PC-3 (cell line): ENCODE measurements around the gene PAX1. TPM values are rescaled to one million over a fixed set of nuclear protein-coding genes. Genes with fewer than 3 reads are reported as not detected.

Source experiments
- ATAC-seq: fragments of 200-7000 bp; cut with Tn5 transposase; 2 replicates; pipeline ENCODE4 v1.9.1; 2020; ENCODE audit warnings: mild to moderate bottlenecking, moderate library complexity
- BruUV-seq: library from RNA; stranded (reverse); fragments of 400-500 nt; replicated peaks from 2 replicates; lab custom pipeline; 2021; lab: Mats Ljungman, UMichigan
- CTCF ChIA-PET: fragments of 300-600 bp; sonication (Branson Sonifier 250); formaldehyde crosslinking; loops from one replicate; lab custom pipeline; 2022; ENCODE audit warnings: antibody characterized with exemption; lab: Charles Lee
- POLR2A ChIA-PET: fragments of 300-600 bp; sonication (Branson Sonifier 250); formaldehyde crosslinking; loops from one replicate; lab custom pipeline; 2022; ENCODE audit warnings: antibody characterized with exemption; ENCODE audit not compliant: unreplicated experiment; lab: Charles Lee
- DNase-seq: peaks from one replicate; pipeline ENCODE4 v3.0.0-alpha.2; 2015
- H2AFZ ChIP-seq: fragments of 300-600 bp; sonication (generic); 2 replicates; pipeline ENCODE4 v1.6.0; 2016; ENCODE audit warnings: antibody characterized with exemption, low read length
- H3F3A ChIP-seq: fragments of 300-600 bp; sonication (generic); one replicate; pipeline ENCODE4 v1.6.0; 2017; ENCODE audit warnings: antibody characterized with exemption, low read length, control low read depth, mild to moderate bottlenecking; ENCODE audit not compliant: unreplicated experiment
- H3K27ac ChIP-seq: fragments of 300-600 bp; sonication (generic); 2 replicates; pipeline ENCODE4 v1.5.1; 2016; ENCODE audit warnings: mild to moderate bottlenecking, low read length
- H3K27me3 ChIP-seq: fragments of 300-600 bp; sonication (generic); 2 replicates; pipeline ENCODE4 v1.6.1; 2016; ENCODE audit warnings: low read length, mixed read lengths
- H3K36me3 ChIP-seq: fragments of 300-600 bp; sonication (generic); 2 replicates; pipeline ENCODE4 v1.6.1; 2016; ENCODE audit warnings: low read depth, mixed run types, low read length, mixed read lengths
- H3K4me1 ChIP-seq: fragments of 300-600 bp; sonication (generic); 2 replicates; pipeline ENCODE4 v1.5.1; 2016; ENCODE audit warnings: low read length; ENCODE audit not compliant: insufficient read depth
- H3K4me2 ChIP-seq: fragments of 300-600 bp; sonication (generic); 2 replicates; pipeline ENCODE4 v1.6.0; 2016; ENCODE audit warnings: low read length
- H3K4me3 ChIP-seq: fragments of 300-600 bp; sonication (generic); 2 replicates; pipeline ENCODE4 v1.5.1; 2016; ENCODE audit warnings: mild to moderate bottlenecking, low read length, mixed read lengths
- H3K79me2 ChIP-seq: fragments of 300-600 bp; sonication (generic); 2 replicates; pipeline ENCODE4 v1.6.1; 2017; ENCODE audit warnings: low read length, mixed read lengths
- H3K9ac ChIP-seq: fragments of 300-600 bp; sonication (generic); 2 replicates; pipeline ENCODE4 v1.6.0; 2016; ENCODE audit warnings: mild to moderate bottlenecking, low read length
- H3K9me2 ChIP-seq: fragments of 300-600 bp; sonication (generic); replicated peaks from 2 replicates; pipeline ENCODE4 v1.6.1; 2016; ENCODE audit warnings: mixed run types, low read length, mixed read lengths
- H3K9me3 ChIP-seq: fragments of 300-600 bp; sonication (generic); 2 replicates; pipeline ENCODE4 v1.6.1; 2016; ENCODE audit warnings: low read length, mixed read lengths
- H4K20me1 ChIP-seq: fragments of 300-600 bp; sonication (generic); 2 replicates; pipeline ENCODE4 v1.6.1; 2016; ENCODE audit warnings: low read length, mixed read lengths
- EZH2 ChIP-seq: fragments of 300-600 bp; sonication (generic); IDR thresholded peaks from one replicate; pipeline ENCODE4 v1.6.1; 2017; ENCODE audit warnings: antibody characterized with exemption, mild to moderate bottlenecking, low read length; ENCODE audit not compliant: unreplicated experiment
- EZH2phosphoT487 ChIP-seq: fragments of 300-600 bp; sonication (generic); IDR thresholded peaks from 2 replicates; pipeline ENCODE4 v1.6.1; 2018; ENCODE audit warnings: mild to moderate bottlenecking, antibody characterized with exemption, low read length, borderline replicate concordance
- intact Hi-C: fragments of 100-400 bp; cut with micrococcal nuclease; formaldehyde crosslinking; loops from 2 replicates; pipeline ENCODE4 v1.9.0; 2023
- total RNA-seq: library from RNA; depleted of rRNA; stranded (reverse); fragments of >200 nt; gene quantifications from 2 replicates; pipeline ENCODE4 v1.2.3, GENCODE V29; 2014
- TF ChIP-seq, protein P1 (sequence below): fragments of 300-600 bp; sonication (generic); conservative IDR thresholded peaks from 2 replicates; pipeline ENCODE4 v1.5.1; 2017; ENCODE audit warnings: antibody characterized with exemption, low read depth, mild to moderate bottlenecking, low read length

The PAX1 gene
- total RNA-seq, 1 experiment from 2014 or later = not detected

DNA sequence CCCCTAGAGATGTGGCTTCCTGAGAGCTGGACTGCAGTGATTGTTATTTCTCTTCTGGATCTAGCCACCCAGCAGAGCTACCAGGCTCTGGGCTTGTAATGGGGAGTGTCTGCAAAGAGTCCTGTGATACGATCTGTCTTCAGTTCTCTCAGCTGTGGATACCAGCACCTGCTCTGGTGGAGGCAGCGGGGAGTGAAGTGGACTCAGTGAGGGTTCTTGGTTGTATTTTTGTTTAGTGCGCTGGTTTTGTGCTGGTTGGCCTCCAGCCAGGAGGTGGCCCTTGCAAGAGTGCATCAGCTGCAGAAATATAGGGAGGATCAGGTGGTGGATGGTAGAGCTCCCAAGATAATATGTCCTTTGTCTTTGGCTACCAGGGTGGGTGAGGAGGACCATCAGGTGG lies 33.7 kb downstream of the PAX1 start:
- Histone ChIP-seq H3K4me2 (no peak overlapping the region), H4K20me1 (no peaks in the 10 kb centered on the region), H2AFZ (no peak overlapping the region), H3K79me2 (no peaks in the 10 kb centered on the region), H3F3A (no peaks in the 10 kb centered on the region), H3K4me3 (no peak overlapping the region), H3K27ac (no peak overlapping the region), H3K27me3 (no peaks in the 10 kb centered on the region), H3K4me1 (no peaks in the 10 kb centered on the region), H3K36me3 (no peaks in the 10 kb centered on the region), H3K9ac (no peak overlapping the region), H3K9me2 (no peaks in the 10 kb centered on the region), H3K9me3 (no peaks in the 10 kb centered on the region)
- ChIA-PET CTCF (no interaction called here), POLR2A (no interaction called here)
- no peak for ATAC-seq
- intact Hi-C loops = no loop called here
- TF ChIP-seq EZH2 = no peak
- no peak for TF ChIP-seq EZH2phosphoT487
- TF ChIP-seq, protein P1, sequence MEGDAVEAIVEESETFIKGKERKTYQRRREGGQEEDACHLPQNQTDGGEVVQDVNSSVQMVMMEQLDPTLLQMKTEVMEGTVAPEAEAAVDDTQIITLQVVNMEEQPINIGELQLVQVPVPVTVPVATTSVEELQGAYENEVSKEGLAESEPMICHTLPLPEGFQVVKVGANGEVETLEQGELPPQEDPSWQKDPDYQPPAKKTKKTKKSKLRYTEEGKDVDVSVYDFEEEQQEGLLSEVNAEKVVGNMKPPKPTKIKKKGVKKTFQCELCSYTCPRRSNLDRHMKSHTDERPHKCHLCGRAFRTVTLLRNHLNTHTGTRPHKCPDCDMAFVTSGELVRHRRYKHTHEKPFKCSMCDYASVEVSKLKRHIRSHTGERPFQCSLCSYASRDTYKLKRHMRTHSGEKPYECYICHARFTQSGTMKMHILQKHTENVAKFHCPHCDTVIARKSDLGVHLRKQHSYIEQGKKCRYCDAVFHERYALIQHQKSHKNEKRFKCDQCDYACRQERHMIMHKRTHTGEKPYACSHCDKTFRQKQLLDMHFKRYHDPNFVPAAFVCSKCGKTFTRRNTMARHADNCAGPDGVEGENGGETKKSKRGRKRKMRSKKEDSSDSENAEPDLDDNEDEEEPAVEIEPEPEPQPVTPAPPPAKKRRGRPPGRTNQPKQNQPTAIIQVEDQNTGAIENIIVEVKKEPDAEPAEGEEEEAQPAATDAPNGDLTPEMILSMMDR = no peak
- no peak for DNase-seq
- BruUV-seq = no TSS peak

DNA sequence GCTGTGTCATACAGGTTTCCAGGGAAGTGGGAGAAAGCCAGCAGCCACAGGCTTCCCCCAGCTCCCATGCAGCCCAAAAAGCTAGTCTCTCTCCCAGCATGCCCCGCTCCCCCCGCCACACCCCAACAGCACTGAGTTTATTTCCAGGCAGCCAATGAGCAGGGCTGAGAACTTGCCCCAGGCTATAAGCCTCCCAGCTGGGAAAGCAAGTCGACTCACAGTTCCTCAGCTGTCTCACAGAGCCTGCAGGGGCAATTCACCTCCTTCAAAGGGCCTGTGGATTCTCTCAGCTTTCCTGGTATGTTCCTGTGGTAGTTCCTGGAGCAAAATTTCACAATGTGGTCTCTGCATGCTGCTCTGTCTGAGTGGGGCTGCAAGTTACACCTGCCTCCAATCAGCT lies 34.2 kb downstream of the PAX1 start:
- Histone ChIP-seq H3K9me3 (no peaks in the 10 kb centered on the region), H3K27me3 (no peaks in the 10 kb centered on the region), H2AFZ (no peak overlapping the region), H3K36me3 (no peaks in the 10 kb centered on the region), H3K79me2 (no peaks in the 10 kb centered on the region), H3K9ac (no peak overlapping the region), H4K20me1 (no peaks in the 10 kb centered on the region), H3K4me1 (no peaks in the 10 kb centered on the region), H3K27ac (no peak overlapping the region), H3K4me3 (no peak overlapping the region), H3K4me2 (no peak overlapping the region), H3F3A (no peaks in the 10 kb centered on the region), H3K9me2 (no peaks in the 10 kb centered on the region)
- no peak for DNase-seq
- CTCF ChIA-PET = no interaction called here
- no peak for ATAC-seq
- TF ChIP-seq, protein P1 = no peak
- TF ChIP-seq EZH2phosphoT487 (no peak), EZH2 (no peak)
- intact Hi-C loops = no loop called here
- POLR2A ChIA-PET = no interaction called here
- BruUV-seq = no TSS peak

DNA sequence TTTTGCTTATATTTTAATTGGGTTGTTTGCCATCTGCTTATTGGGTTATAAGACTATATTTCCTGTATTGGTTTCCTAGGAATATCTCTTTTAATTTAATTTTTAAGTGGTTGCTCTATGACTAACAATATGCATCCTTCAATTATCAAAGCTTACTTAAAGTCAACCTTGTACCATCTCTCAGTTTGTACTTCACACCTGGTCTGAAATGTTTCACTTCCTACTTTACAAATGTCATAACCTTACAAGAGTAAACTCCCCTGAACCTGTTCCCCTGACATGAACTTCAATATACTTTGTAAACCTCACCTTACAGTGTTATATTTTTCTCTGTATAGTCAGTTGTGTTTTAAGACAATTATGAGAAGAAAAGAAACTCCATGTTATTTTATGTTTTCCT lies 35.8 kb downstream of the PAX1 start:
- intact Hi-C loops = no loop called here
- CTCF ChIA-PET = no interaction called here
- BruUV-seq = no TSS peak

More for the DNA sequence above, 35.8 kb downstream of the PAX1 start:
- Histone ChIP-seq H4K20me1 (no peaks in the 10 kb centered on the region), H2AFZ (no peak overlapping the region), H3K9ac (no peak overlapping the region), H3K79me2 (no peaks in the 10 kb centered on the region), H3K36me3 (no peaks in the 10 kb centered on the region), H3K4me2 (no peak overlapping the region), H3K9me3 (no peaks in the 10 kb centered on the region), H3K27me3 (no peaks in the 10 kb centered on the region), H3K4me3 (no peak overlapping the region), H3K4me1 (no peaks in the 10 kb centered on the region), H3K27ac (no peak overlapping the region), H3K9me2 (no peaks in the 10 kb centered on the region), H3F3A (no peaks in the 10 kb centered on the region)
- TF ChIP-seq EZH2phosphoT487 = no peak
- TF ChIP-seq, protein P1 = no peak
- no peak for TF ChIP-seq EZH2
- DNase-seq (no peak), ATAC-seq (no peak)
- POLR2A ChIA-PET = no interaction called here
